Activated naive CD4-positive, alpha-beta T cell treated with anti-CD3 and anti-CD28 coated beads, Interleukin-2, amount 50 U/mL, for 24 hours (primary cell): ENCODE results near the gene ITGAE.

ENCODE experiments used
- H3K27ac Mint-ChIP-seq: one replicate; pipeline ENCODE4 v1.8.0; 2021; ENCODE audit warnings: mild to moderate bottlenecking, mixed read lengths
- H3K27me3 Mint-ChIP-seq: one replicate; pipeline ENCODE4 v1.8.0; 2021; ENCODE audit warnings: mixed read lengths
- H3K36me3 Mint-ChIP-seq: one replicate; pipeline ENCODE4 v1.8.0; 2021; ENCODE audit warnings: mixed read lengths
- H3K4me1 Mint-ChIP-seq: one replicate; pipeline ENCODE4 v1.8.0; 2021; ENCODE audit warnings: mixed read lengths
- H3K4me3 Mint-ChIP-seq: one replicate; pipeline ENCODE4 v1.8.0; 2021; ENCODE audit warnings: mild to moderate bottlenecking, mixed read lengths
- H3K9me3 Mint-ChIP-seq: one replicate; pipeline ENCODE4 v1.8.0; 2021; ENCODE audit warnings: mixed read lengths

ITGAE gene

DNA sequence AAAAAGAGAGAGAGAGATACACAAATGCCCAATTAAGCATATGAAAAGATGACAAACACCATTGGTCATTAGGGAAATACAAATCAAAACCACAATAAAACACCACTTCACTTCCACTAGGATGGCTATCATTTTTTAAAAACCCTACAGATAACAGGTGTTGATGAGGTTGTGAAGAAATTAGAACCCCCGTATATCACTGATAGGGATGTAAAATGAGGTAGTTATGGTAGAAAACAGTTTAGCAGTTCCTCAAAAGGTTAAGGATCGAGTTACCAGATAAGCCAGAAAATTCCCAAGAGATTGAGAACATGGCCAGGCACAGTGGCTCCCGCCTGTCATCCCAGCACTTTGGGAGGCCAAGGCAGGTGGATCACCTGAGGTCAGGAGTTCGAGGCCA, 107.8 kb downstream of the ITGAE start:
- Mint-ChIP-seq H3K27ac (no peak overlapping the region), H3K27me3 (no peaks in the 10 kb centered on the region), H3K36me3 (no peaks in the 10 kb centered on the region), H3K4me3 (peak overlapping the region; percentile 19), H3K4me1 (peaks cover 18% of the 10 kb centered on the region), H3K9me3 (no peaks in the 10 kb centered on the region)

DNA sequence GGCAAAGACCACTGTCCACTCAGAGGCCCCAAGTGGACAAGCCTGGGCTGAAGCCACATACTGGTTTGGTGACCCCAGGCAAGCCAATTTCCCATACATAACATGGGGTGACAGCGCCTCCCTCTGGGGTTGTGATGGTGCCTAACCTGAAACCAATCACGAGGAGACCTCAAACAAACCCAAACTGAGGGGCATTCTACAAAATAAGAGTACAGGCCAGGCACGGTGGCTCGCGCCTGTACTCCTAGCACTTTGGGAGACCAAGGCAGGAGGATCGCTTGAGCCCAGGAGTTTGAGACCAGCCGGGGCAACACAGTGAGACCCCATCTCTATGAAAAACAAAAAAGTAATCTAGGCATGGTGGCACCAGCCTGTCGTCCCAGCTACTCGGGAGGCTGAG, 108.6 kb downstream of the ITGAE start:
- H3K4me1 Mint-ChIP-seq, result peaks cover 18% of the 10 kb centered on the region

DNA sequence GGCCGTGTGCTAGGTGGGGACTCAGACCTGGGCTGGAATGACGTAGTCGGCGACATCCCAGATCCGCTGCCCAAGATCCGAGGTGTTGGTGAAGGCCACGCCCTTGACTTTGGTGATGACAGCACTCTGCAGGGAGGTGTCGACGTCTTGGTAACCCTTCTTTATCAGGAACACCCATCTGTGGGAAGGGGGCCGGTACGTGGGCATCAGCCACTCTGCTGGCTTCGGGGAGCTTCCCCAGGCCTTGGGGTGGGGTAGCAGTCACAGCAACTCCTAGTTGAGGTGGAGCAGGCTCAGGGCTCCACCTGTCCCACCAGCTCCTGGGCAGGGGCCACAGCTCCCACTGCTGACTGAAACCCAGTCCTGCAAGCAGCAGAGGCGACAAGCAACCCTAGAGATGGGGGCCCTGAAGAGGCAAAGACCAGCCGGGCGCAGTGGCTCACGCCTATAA, 109.3 kb downstream of the ITGAE start:
- no peak overlapping the region for H3K27ac Mint-ChIP-seq
- H3K36me3 Mint-ChIP-seq, result no peaks in the 10 kb centered on the region
- H3K9me3 Mint-ChIP-seq, result no peaks in the 10 kb centered on the region
- H3K4me3 Mint-ChIP-seq, result no peak overlapping the region
- peaks cover 18% of the 10 kb centered on the region for H3K4me1 Mint-ChIP-seq
- no peaks in the 10 kb centered on the region for H3K27me3 Mint-ChIP-seq

More for the DNA sequence above, 108.6 kb downstream of the ITGAE start:
- Mint-ChIP-seq H3K27ac (no peak overlapping the region), H3K27me3 (no peaks in the 10 kb centered on the region), H3K4me3 (no peak overlapping the region), H3K36me3 (no peaks in the 10 kb centered on the region), H3K9me3 (no peaks in the 10 kb centered on the region)

DNA sequence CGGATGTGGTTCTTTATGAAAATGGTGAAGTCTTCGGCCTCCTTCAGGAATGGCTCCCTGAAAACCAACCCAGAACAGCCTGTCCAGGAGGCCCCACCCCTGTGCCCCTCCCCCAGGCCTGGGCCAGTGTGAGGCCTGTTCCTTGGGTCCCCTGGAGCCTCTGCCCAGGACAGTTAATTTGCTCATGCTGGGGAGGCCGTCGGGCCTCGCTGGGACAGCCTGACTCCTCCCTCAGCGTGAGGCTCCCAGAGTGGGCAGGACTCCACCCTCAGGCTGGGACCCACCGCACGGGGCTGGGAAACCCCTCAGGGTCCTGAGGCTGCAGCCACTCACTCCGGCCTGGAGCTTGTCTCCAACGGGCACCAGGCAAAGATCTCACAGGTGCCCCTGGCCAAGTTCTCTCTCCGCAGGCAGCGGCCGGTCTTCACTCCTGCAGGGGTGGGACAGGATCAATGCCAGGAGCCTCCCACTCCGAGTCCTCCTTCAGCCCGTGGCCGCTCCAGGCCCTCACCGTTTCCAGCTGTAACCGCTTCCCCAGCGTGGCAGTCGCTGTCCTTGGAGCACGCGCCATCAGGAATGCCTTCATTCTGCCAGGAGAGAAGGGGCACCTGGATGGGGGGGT, 110.8 kb downstream of the ITGAE start:
- no peaks in the 10 kb centered on the region for H3K36me3 Mint-ChIP-seq
- no peak overlapping the region for H3K4me3 Mint-ChIP-seq
- no peaks in the 10 kb centered on the region for H3K9me3 Mint-ChIP-seq
- peak overlapping the region; percentile 23 for H3K27ac Mint-ChIP-seq
- H3K4me1 Mint-ChIP-seq, result peaks cover 18% of the 10 kb centered on the region
- no peaks in the 10 kb centered on the region for H3K27me3 Mint-ChIP-seq

DNA sequence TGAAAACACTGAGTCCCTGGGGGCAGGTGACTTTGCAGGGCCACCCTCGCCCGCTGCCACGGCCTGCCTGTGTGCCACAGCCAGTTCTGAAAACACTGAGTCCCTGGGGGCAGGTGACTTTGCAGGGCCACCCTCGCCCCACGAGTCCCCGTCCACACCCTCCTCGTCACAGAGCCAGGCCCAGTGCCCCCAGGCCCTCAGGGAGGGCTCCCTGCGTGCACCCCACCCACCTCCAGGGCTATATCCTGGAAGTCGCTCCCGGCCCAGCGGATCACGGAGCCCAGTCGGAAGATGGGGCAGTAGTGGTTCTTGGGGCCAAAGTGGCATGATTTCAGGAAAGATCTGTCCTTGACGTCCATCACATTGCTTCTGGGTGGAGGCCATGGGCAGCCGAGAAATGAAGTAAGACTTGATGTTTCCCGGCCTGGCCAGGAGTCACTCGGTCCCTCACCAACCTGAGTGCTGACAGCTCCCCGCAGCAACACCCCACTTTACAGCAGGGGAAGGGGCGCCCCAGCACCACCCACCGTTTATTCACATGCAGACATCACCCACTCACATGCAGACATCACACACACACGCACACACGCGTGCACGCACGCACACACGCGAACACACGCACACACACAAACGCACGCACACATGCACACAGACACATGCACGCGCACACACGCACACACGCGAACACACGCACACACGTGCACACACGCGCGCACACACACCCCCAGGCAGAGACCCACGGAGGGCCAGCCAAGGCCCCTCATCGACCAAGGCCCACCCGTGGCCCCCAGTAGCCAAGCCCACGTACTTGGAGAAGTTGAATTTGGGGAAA, 111.5 kb downstream of the ITGAE start:
- H3K27me3 Mint-ChIP-seq, result no peaks in the 10 kb centered on the region
- H3K27ac Mint-ChIP-seq, result no peak overlapping the region
- no peaks in the 10 kb centered on the region for H3K36me3 Mint-ChIP-seq
- H3K4me1 Mint-ChIP-seq, result peaks cover 14% of the 10 kb centered on the region
- no peak overlapping the region for H3K4me3 Mint-ChIP-seq
- H3K9me3 Mint-ChIP-seq, result no peaks in the 10 kb centered on the region

DNA sequence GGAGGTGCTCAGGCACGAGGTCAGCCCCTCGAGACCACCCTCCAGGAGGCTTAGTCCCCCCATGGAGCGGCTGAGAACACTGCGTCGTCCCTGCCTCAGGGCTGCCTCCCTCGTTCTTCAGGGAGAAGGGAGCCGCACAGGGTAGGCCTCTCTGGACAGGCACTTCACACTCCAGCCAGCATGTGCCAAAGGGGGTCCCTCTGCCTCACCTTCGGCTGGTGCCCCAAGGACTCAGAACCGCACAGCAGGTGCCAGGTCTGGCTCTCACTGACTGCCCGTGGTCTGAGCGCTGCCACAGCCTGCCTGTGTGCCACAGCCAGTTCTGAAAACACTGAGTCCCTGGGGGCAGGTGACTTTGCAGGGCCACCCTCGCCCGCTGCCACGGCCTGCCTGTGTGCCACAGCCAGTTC, 112.1 kb downstream of the ITGAE start:
- Mint-ChIP-seq H3K27me3 (no peaks in the 10 kb centered on the region), H3K9me3 (no peaks in the 10 kb centered on the region), H3K4me3 (no peak overlapping the region), H3K27ac (no peak overlapping the region), H3K36me3 (no peaks in the 10 kb centered on the region), H3K4me1 (peaks cover 8% of the 10 kb centered on the region)

DNA sequence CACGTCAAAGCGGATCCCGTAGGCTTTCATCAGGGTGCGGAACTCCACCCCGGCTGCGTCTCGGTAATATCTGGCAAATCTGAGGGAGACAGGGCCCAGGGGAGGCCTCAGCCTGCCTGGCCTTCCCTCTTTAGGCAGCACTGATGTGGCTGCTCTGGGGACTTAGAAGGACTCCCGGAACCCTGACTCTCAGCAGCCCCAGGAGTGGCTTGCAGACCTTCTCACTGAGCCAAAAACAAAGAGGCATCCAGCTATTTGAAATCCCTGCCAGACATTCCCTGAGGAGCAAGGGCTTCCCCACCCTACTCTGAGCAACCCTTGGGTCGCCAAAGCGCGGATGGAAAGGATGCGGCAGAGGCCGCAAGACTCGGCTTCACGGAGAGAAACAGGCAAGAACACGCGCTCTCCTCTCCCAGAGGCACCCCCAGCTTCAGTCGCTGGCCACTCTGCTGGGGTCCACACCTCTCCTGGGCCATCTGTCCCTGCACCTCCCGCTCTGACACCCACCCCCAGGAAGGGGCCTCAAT, 112.9 kb downstream of the ITGAE start:
- H3K27ac Mint-ChIP-seq, result no peak overlapping the region
- peaks cover 5% of the 10 kb centered on the region for H3K4me1 Mint-ChIP-seq
- H3K36me3 Mint-ChIP-seq, result no peaks in the 10 kb centered on the region
- no peak overlapping the region for H3K4me3 Mint-ChIP-seq
- H3K27me3 Mint-ChIP-seq, result no peaks in the 10 kb centered on the region
- no peaks in the 10 kb centered on the region for H3K9me3 Mint-ChIP-seq

DNA sequence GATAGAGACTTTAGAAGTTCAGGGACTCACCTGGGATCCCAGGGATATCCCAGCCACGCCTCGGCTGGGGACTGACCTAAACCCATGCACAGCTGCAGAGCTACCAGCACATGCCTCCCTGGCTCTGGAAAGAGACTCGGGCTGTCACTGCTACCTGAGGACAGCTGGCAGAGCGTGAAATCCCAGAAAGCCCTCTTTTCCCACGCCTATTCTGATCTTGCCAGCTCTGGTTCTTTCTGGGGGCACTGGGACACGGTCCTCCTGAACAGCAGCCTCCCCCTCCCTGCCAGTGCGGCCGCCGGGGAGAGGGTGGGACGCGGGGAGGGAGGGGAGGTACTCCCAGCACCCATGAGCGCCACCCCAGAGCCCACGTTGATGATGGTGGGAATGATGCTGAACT, 115.8 kb downstream of the ITGAE start:
- H3K27ac Mint-ChIP-seq, result no peak overlapping the region
- H3K9me3 Mint-ChIP-seq, result no peaks in the 10 kb centered on the region
- no peaks in the 10 kb centered on the region for H3K36me3 Mint-ChIP-seq
- peaks cover 16% of the 10 kb centered on the region for H3K4me1 Mint-ChIP-seq
- no peak overlapping the region for H3K4me3 Mint-ChIP-seq
- no peaks in the 10 kb centered on the region for H3K27me3 Mint-ChIP-seq

DNA sequence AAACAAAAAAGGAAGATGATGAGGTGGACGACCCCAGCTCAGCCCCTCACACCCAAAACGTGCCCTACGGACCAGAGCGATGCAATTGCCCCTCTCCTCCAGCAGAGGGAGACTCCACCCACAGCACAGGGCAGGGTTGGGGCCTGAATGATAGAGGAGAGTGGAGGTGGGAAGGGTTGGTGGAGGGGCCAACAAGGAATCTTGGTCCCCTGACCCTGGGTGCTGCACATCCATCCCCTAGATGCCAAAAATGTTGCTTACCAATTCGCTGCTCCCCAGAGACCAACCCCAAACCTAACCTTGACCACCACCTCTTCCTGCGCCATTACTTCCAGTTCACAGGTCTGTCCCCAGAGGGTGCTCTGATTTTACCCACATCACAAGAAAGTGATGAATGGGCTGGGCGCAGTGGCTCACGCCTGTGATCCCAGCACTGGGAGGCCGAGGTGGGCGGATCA, 117.9 kb downstream of the ITGAE start:
- Mint-ChIP-seq H3K4me3 (no peak overlapping the region), H3K27ac (no peak overlapping the region), H3K27me3 (no peaks in the 10 kb centered on the region), H3K4me1 (peaks cover 16% of the 10 kb centered on the region), H3K36me3 (no peaks in the 10 kb centered on the region), H3K9me3 (no peaks in the 10 kb centered on the region)

DNA sequence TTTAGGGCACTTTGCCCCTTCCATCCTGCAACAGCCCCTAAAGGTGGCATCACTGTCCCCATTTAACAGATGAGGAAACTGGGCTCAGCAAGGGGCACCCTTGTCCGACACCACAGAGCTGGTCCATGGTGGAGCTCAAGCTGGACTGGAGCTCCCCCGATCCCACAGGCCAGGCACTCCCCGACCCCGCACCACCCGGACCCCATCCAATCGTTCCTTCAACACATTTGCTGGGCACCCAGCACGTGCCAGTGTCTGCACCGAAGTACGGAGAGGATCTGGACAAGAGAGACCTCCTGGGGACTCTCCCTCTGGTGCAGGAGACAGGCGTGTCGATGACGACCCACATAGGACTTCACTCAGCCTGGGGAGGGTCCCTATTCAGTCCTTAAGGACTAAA, 119.0 kb downstream of the ITGAE start:
- Mint-ChIP-seq H3K27me3 (no peaks in the 10 kb centered on the region), H3K4me1 (peaks cover 16% of the 10 kb centered on the region), H3K9me3 (no peaks in the 10 kb centered on the region), H3K4me3 (no peak overlapping the region), H3K27ac (peak overlapping the region; percentile 30), H3K36me3 (no peaks in the 10 kb centered on the region)

DNA sequence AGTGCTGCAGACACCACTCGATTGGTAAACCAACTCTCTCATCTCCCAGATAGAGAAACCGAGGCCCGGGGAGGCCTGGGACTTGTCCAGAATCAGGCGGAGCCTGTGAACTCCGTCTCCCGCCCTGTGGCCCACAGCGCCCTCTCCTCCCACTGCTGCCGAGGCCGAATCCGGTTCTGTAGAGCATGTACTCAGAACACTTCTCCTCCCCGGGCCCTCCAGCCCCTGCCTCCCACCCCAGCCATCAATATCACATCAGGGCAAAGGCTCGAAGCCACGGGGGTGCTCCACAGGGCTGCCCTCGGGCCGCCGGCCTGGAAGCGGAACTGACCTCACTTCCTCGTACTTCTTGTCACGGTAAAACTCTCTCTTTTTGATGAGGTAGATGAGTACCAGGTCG, 119.4 kb downstream of the ITGAE start:
- Mint-ChIP-seq H3K9me3 (no peaks in the 10 kb centered on the region), H3K27me3 (no peaks in the 10 kb centered on the region), H3K27ac (no peak overlapping the region), H3K36me3 (no peaks in the 10 kb centered on the region), H3K4me3 (no peak overlapping the region), H3K4me1 (peaks cover 16% of the 10 kb centered on the region)

DNA sequence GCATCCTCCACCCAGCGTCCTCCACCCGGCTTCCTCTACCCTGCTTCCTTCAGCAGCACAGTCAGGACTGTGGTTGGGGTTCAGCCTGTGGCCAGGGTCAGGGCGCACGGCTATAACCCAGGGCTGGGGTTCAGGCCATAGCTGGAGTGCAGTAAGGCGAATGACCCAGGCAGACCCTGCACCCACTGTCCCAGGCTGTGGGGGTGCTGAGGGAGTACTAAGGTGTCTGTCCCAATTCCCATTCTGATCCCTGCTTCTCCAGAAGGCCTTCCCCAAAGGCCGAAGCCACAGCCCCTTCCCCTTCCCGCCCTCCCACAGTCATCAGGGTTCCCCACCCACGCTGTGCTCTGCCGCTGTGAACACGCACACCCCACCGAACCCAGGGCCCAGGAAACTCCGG, 119.9 kb downstream of the ITGAE start:
- Mint-ChIP-seq H3K27ac (no peak overlapping the region), H3K9me3 (no peaks in the 10 kb centered on the region), H3K4me3 (no peak overlapping the region)

DNA sequence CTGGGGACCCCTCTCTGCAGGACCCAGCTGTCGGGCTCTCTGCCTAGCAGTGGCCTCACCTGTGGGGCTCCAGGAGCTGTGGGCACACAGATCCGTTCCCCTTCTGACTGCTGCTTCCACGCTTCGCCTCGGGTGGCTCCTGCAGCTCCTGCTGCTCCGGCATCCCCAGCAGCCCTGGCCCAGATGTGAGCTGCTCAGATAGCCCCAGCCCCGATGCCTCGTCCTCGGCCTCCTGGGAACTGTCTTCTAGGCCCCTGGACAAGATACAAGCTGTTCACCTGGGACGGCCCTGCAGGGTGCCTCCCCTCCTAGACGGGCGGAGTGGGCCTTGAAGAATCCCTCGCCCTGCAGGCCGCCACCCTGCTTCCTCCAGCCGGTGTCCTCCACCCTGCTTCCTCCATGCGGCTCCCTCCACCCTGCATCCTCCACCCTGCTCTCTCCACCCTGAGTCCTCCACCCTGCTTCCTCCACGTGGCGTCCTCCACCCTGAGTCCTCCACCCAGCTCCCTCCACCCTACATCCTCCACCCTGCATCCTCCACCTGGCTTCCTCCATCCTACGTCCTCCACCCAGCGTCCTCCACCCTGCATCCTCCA, 121.4 kb downstream of the ITGAE start:
- Mint-ChIP-seq H3K27me3 (no peaks in the 10 kb centered on the region), H3K27ac (no peak overlapping the region), H3K36me3 (no peaks in the 10 kb centered on the region), H3K4me3 (no peak overlapping the region), H3K4me1 (peaks cover 16% of the 10 kb centered on the region), H3K9me3 (no peaks in the 10 kb centered on the region)

More for the DNA sequence above, 119.9 kb downstream of the ITGAE start:
- H3K27me3 Mint-ChIP-seq, result no peaks in the 10 kb centered on the region
- H3K4me1 Mint-ChIP-seq, result peaks cover 16% of the 10 kb centered on the region
- H3K36me3 Mint-ChIP-seq, result no peaks in the 10 kb centered on the region

DNA sequence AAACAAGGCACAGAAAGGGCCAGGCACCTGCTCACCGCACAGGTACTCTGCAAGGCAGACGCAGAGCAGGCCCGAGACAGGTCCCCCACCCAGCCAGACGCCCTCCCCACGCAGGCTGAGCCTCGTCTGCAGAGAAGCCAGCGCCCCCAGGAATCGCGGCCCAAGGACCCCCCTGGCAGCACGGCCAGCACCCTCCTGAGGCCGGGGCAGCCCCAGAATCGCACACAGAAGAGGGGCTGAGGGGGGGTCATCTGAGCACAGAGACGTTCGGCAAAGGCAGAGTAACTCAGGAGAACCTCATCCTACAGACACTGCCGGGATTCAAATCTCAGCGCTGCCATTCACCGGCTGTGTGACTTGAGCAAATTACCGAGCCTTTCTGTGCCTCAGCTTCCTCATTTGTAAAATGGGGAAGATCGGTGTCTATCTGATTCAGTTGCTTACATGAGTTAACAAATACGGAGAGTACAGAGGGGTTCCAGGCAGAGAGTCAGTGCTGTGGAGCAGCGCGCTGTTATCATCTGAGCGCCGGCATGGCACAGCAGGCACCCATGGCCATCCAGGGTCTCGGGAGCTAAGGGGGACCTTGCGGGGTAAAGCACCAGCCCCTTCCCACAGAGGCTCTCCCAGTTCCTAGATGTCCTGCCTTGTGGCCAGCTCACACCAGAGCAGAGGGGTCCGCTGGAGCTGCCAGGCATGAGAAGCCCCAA, 122.0 kb downstream of the ITGAE start:
- H3K4me1 Mint-ChIP-seq, result peaks cover 16% of the 10 kb centered on the region
- H3K9me3 Mint-ChIP-seq, result no peaks in the 10 kb centered on the region
- H3K4me3 Mint-ChIP-seq, result no peak overlapping the region
- H3K36me3 Mint-ChIP-seq, result no peaks in the 10 kb centered on the region
- no peak overlapping the region for H3K27ac Mint-ChIP-seq
- H3K27me3 Mint-ChIP-seq, result no peaks in the 10 kb centered on the region

DNA sequence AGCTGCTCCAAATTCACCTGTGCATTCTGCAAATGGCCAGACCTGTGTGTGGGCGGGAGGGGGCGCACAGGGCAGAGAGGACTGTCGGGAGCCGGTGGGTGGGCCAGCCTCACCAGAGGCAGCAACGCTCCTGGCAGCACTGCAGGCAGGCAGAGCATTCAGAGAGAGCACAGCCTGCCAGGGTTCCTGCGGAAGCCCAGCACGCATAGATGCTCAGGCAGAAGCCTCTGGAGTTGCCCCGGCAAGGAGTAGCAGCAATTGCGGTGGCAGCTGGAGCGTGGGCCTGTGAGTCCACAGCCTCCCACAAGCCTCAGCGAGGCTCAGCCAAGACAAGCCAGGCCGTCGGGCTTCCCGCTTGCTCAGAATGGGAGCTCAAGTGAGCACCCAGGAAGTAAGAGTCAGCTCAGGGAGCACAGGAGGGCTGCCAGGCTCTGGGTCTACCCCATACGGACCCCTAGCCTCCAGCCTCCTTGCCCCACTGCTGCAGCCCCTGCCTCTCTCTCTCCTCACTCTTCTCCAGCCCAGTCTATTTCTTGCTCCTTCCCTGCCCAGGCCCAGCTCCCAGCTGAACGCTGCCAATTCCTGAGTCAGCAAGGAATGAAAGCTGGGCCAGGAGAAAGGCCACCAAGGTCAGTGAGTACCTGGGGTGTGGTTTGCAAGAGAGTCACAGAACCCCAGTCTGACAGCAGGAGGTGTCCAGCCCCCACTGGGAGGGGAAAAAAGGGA, 122.7 kb downstream of the ITGAE start:
- H3K36me3 Mint-ChIP-seq, result no peaks in the 10 kb centered on the region
- H3K4me1 Mint-ChIP-seq, result peaks cover 15% of the 10 kb centered on the region
- H3K27me3 Mint-ChIP-seq, result no peaks in the 10 kb centered on the region
- H3K9me3 Mint-ChIP-seq, result no peaks in the 10 kb centered on the region
- H3K27ac Mint-ChIP-seq, result no peak overlapping the region
- H3K4me3 Mint-ChIP-seq, result no peak overlapping the region
